ENCODE measurements around the gene RYR1.
"Not testable (repeated sequence)": the region's sequence is repeated elsewhere in the genome, so short reads cannot be mapped to it uniquely, and the experiment has no call there.

Gene RYR1

DNA sequence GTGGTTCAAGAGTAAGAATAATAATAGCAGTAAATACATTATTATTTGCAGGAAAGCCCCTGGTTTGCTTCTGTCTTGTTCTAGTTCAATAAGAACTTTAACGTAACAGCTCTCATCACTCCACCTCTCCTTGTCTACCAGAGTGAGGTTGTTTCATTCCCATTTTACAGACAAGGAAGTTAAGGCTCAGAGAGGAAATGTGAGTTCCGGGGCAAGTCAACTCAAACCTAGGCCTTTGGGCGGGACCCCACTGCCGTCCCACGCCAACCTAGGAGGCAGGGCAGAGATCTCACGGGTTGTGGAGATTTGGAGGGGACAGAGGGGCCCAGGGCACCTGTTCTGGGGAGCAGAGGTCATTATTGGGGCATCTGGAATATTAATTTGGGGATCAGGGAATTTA is 182.8 kb downstream of the RYR1 start:
- DNase-seq (ENCODE audit: low spot score) = no peak

DNA sequence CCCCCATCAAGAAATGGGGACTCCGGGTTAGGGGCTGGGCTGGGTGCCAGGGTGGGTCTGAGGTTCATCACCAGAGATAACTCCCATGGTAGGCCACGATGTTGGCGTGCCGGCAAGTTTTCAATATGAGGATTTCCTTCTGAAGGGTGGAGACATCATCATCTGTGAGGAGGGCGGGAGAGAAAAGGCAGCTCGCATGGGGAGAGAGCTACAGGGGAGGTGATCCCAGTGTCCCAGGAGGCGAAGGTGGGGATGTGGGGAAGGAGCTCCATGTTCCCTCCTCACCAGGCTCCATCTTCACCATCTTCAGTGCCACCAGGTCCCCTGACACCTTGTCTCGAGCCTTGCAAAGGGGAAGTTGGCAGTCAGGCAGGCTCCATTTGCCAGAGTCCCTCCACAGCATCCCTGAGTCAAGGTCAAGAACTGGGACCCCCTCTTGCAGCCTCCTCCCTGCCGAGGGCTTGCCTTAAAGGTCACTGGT is 183.8 kb downstream of the RYR1 start:
- DNase-seq (ENCODE audit: low spot score) = no peak

DNA sequence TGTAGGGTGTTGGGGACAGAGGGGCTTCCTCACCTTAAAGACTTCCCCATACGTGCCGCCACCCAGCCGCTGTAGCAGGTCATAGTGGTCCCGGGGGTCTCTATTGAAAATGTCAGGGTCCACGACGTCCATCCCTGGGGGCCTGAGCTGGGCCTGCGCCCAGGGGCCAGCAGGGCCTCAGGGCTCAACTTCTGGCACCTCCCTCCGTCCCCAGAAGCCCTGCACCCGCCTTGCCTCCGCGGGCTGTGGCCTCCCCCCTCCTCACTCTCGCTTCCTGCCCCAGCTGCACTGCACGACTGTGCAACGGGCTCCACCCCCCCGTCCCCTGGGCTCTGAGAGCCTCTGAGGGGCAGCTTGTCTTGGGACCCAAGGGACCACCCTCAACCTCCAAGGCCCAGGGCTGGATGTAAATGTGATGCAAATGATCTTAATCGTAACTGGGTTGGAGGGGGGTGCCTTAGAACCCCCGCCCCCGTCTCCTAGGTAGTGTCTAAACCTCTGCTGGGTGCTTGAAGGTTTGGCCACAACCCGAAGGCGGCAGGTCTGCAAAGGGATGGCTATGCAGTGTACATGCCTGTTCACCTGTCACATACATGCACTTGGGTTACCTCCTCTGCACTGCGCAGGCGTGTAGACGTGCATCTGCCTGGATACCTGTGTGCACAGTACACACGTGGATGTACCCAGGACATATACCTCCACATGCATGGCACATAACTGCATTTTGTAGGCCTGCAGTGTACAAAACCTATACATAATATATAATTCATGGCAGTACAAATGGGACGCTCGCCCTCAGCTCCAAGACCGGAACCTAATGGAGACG is 184.5 kb downstream of the RYR1 start, which contains the start of gene MAP4K1:
Gene MAP4K1 (minus strand): TSS at position 190 of the 826 bp plus-strand sequence. CDS start 58 bp downstream, at position 132.
- no peak for DNase-seq (ENCODE audit: low spot score)

DNA sequence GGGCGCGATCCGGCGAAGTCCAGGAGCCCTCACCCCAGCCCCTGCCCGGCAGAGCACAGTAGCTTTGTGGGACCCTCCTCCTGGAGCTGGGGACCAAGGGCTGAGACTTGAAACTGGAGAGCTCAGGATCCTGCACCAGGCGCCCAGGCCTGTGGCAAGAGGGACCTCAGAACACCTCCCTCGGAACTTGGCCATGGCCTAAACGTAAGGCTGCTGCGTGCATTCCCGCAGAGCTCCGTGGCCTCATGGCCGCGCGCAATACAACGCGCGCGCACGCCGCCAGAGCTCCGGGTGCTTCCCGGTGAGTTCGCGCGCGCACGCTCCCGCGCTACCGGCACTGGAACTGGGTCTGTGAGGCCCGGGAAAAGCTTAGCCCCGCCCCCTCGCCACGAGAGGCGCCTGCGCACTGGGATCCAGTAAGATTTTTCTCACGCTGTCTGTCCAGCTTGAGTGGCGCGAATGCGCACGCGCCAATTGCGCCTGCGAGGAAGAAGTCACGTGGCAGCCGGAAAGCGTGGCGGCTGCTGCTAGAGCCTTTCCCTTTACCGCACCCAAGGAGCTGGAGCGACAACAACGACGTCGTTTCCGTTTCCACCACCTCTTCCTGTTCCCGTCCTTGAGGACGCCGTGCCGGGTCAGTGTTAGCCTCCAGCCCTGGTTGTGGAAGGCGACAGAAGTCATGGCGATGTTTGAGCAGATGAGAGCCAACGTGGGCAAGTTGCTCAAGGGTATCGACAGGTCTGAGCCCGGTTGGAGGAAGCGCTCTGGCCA is 185.3 kb downstream of the RYR1 start, which contains the start of gene EIF3K:
Gene EIF3K (plus strand): TSS at position 599 of the 771 bp plus-strand sequence. CDS start 81 bp downstream, at position 680.
- DNase-seq (ENCODE audit: low spot score) = peak; percentile 99

DNA sequence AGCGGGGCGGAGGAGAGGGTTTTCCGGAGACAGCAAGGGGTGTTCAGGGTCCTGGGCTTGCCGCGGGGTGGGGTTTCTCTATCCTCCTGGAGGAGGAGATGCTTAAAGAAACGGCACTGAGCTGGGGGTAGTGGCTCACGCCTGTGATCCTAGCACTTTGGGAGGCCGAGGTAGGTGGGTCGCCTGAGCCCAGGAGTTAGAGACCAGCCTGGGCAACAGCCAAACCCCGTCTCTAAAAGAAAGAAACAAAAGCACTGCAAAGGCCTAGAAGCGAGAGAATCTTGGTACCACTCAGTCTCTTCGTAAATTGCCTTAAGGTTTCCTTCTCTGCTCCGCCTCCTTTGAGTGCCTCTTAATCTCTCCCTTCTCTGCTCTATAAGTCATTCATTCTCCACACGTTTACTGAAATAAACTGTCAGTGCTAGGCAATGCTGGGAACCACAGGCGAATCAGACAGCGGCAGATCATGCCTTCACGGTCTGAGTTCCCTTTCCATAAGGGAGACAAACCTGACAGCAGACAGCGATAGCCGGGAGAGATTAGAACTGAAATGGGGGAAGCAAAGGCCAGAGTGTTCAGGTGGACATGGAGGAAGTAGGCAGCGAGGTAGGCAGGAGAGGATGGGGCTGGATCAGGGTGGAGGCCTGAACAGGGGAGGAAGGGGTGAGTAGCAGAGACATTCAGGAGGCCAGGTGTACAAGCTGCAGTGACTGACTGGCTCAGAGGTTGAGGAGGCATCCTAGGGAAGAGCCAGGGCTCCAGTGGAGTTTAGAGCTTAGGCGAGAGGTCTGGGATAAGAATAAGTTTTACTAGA is 186.1 kb downstream of the RYR1 start:
- DNase-seq (ENCODE audit: low spot score) = no peak

DNA sequence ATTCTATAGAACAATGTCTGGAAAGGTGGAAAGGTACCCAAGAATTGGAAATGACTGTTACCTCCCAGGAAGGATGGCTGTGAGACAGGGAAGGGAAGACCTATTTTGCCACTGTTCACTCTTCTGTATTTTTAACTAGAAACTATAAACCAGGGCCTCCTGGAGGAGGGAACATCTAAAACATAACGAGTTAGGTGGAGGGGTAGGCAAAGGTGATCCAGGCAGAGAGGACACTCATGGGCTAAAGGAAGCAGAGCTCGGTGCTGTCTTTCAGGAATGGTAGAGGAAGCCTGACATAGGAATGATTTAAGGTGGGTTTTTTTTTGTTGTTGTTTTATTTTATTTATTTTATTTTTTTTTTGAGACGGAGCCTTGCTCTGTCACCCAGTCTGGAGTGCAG is 191.3 kb downstream of the RYR1 start:
- DNase-seq (ENCODE audit: low spot score) = no peak

DNA sequence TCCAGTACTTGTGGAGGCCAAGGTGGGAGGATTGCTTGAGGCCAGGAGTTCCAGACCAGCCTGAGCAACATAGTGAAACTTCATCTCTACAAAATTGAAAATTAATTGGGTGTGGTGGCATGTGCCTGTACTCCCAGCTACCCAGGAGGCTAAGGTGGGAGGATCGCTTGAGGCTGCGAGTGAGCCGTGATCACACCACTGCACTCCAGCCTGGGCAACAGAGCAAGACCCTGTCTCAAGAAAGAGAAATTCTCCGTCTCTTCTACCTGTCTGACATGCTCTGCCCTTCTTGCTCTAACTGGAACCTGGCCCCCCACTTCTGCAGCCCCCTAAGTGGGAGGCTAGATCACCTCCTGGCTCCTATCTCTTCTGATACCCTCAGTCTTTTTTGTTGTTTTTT is 192.9 kb downstream of the RYR1 start:
- no peak for DNase-seq (ENCODE audit: low spot score)

DNA sequence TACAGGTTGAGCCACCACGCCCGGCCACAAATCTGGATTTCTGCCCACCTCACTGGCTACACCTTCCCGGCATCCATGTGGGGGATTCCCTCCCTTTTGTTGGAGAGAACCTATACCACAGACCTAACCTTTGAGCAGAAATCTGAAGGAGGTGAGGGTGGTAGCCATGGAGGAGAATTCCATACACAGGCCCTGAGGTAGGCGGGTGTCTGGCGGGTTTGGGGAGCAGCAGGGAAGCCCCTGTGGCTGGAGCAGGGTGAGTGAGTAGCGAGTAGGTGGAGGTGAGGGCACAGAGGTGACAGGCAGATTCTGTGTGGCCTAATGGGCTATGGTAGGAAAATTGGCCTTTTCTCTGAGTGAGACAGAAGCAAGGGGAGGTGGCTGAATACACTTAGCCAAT is 196.1 kb downstream of the RYR1 start:
- no peak for DNase-seq (ENCODE audit: low spot score)

DNA sequence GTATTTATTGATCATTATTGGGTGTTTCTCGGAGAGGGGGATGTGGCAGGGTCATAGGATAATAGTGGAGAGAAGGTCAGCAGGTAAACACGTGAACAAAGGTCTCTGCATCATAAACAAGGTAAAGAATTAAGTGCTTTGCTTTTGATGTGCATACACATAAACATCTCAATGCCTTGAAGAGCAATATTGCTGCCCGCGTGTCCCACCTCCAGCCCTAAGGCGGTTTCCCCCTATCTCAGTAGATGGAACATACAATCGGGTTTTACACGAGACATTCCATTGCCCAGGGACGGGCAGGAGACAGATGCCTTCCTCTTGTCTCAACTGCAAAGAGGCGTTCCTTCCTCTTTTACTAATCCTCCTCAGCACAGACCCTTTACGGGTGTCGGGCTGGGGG is 197.8 kb downstream of the RYR1 start:
- not testable (repeated sequence) for DNase-seq (ENCODE audit: low spot score)

DNA sequence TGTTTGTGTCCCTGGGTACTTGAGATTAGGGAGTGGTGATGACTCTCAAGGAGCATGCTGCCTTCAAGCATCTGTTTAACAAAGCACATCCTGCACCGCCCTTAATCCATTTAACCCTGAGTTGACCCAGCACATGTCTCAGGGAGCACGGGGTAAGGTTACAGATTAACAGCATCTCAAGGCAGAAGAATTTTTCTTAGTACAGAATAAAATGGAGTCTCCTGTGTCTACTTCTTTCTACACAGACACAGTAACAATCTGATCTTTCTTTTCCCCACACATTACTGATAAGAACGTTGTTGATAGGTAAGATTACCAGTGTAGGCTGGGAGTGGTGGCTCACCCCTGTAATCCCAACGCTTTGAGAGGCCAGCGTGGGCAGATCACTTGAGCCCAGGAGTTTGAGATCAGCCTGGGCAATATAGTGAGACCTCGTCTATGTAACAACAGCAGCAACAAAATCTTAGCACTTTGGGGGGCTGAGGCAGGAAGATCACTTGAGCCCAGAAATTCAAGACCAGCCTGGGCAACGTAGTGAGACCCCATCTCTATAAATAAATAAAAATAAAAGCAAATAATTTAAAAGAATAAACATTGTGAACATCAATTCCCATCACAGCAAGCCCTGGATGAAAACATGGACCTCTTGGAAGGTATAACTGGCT is 198.5 kb downstream of the RYR1 start:
- not testable (repeated sequence) for DNase-seq (ENCODE audit: low spot score)

DNA sequence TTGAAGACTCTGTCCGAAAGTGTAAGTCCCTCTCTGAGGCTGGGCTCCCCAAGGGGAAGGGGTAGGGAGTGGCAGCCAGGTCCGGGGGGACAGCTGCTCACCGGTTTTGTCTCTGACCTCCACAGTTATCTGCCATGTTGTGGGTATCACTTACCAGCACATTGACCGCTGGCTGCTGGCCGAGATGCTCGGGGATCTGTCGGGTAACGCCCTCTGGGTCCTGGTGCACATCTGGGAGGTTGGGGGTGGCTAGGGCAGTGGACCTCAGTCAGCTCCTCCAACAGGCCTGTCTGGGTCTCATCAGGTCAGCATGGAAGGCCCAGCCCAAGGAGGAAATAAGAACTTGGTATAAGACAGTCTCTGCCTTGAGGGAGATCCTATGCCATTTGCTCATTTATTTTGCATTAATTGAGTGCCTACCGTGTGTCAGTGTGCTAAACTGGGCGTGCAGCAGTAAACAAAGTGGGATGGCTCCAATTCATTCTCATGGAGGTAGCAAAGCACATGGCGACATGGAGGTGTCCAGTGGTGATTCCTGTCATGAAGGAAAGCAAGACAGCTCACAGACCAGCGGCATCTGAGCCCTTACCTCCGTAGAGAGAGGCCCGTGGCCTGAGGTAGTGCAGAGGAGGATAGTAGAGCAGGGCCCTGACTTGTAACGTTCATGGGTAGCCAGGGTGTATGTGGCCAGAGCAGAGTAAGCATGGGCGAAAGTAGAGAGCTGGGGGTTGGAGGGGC is 199.2 kb downstream of the RYR1 start:
- DNase-seq (ENCODE audit: low spot score) = no peak

DNA sequence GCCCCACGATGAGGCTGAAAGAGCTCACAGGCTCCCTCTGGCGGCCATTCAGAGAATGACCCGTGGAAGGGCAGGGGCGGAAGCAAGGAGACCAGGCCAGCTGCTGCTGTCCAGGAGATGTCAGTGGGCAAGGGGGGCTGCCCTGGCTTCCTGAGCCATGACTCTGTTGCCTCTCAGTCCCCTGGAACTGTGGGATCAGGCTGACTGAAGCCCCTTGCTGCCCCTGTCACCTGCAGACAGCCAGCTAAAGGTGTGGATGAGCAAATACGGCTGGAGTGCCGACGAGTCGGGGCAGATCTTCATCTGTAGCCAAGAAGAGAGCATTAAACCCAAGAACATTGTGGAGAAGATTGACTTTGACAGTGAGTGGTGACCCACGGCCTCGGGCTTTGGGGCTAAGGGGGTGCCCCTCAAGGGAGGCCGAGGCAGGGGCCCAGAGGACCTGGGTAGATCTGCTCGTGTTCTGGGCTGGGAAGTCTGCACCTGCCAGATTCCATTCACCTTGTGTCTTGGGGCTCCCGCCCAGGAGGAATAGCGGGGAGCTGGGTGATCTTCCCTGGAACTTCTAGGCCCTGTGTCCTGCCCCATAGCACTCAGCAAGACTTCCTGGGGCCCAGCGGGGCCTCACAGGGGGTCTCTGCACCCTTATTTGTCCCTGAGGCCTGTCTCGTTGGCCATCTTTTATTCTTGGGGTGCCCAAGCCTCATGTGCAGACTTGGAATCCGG is 201.4 kb downstream of the RYR1 start:
- peak; percentile 88 for DNase-seq (ENCODE audit: low spot score)

DNA sequence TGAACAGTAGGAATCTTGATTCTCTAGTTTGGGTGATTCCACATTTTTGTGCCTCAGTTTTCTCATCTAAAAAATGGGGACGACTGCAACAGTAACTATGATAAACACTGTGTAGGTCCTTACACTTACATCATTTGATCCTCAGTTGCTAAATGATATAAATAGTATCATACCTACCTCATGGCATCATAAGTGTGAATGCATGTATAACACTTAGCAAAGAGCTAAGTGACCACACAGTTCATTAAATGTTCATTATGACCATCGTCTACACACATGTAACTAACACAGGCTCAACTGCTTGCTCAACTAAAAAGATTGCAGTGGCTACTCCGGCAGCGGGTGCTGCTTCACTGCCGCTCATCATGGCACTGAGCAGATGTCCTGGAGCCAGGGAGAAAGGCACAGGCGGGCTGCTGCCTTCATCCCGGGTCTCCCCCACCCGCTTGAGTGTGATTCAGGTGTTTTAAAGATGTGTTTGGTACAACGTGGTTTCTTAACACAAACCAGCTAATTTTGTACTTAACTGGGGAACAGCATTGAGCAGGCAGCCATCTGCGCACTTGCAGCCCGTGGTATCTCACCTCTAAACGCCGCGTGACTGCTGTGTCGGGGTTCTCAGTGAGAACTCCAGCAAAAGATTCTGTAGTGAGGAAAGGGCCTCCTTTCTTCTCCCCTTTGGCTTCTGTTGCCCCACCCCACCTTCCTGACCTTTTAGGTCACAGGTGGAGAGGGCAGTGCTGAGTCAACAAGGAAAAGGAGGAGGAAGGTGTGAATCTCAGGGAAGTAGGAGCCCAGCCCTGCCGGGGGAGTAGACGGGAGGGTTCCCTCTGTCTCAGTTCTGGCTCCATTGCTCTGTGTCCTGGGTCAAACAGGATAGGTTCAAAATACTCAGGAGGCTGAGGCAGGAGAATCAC is 202.2 kb downstream of the RYR1 start:
- no peak for DNase-seq (ENCODE audit: low spot score)
